Activated naive CD4-positive, alpha-beta T cell treated with anti-CD3 and anti-CD28 coated beads for 36 hours (primary cell): ENCODE data around the gene FCGBP. TPM values are rescaled to one million over a fixed set of nuclear protein-coding genes. Genes with fewer than 3 reads are reported as not detected.
"Not testable (repeated sequence)": the region's sequence is repeated elsewhere in the genome, so short reads cannot be mapped to it uniquely, and the experiment has no call there.

Source experiments
- CTCF ChIA-PET: fragments of 350-600 bp; sonication (Branson Sonifier 250); formaldehyde crosslinking; loops from one replicate; lab custom pipeline; 2021; ENCODE audit warnings: antibody characterized with exemption; lab: Charles Lee
- DNase-seq: peaks from one replicate; pipeline ENCODE4 v3.0.0-alpha.2; 2020
- H3K27ac Mint-ChIP-seq: one replicate; pipeline ENCODE4 v1.8.0; 2021; ENCODE audit warnings: mild to moderate bottlenecking, mixed read lengths
- H3K27me3 Mint-ChIP-seq: one replicate; pipeline ENCODE4 v1.8.0; 2021; ENCODE audit warnings: low read depth, mixed read lengths
- H3K36me3 Mint-ChIP-seq: one replicate; pipeline ENCODE4 v1.8.0; 2021; ENCODE audit warnings: low read depth, mixed read lengths
- H3K4me1 Mint-ChIP-seq: one replicate; pipeline ENCODE4 v1.8.0; 2021; ENCODE audit warnings: low read depth, mixed read lengths
- H3K4me3 Mint-ChIP-seq: one replicate; pipeline ENCODE4 v1.8.0; 2021; ENCODE audit warnings: mild to moderate bottlenecking, moderate library complexity, mixed read lengths
- H3K9me3 Mint-ChIP-seq: one replicate; pipeline ENCODE4 v1.8.0; 2021; ENCODE audit warnings: mixed read lengths
- intact Hi-C: fragments of 100-400 bp; cut with micrococcal nuclease; formaldehyde crosslinking; loops from one replicate; pipeline ENCODE4 v1.15.1; 2023
- total RNA-seq, 2 experiments: library from RNA; stranded (reverse); gene quantifications; one replicate each; pipeline ENCODE4 v1.2.3, GENCODE V29; 2021

The FCGBP gene
- total RNA-seq, 2 experiments from 2014 or later: 3.1 to 3.8 TPM

DNA sequence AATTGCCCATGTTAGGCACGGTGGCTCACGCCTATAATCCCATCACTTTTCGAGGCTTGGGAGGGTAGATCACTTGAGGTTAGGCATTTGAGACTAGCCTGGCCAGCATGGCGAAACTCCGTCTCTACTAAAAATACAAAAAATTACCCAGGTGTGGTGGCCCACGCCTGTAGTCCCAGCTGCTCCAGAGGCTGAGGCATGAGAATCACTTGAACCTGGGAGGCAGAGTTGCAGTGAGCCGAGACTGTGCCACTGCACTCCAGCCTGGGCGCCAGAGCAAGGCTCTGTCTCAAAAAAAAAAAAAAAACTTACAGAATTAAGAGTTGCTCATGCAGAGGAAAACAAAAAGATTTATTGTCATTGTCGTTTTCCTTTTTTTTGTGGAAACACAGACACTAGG, 33.1 kb upstream of the FCGBP start:
- DNase-seq: no peak
- CTCF ChIA-PET: no interaction called here
- H3K27ac Mint-ChIP-seq: peak overlapping the region; percentile 97
- intact Hi-C loops: no loop called here
- H3K9me3 Mint-ChIP-seq: no peaks in the 10 kb centered on the region
- H3K4me1 Mint-ChIP-seq: peaks cover 49% of the 10 kb centered on the region
- no peak overlapping the region for H3K4me3 Mint-ChIP-seq
- peaks cover 18% of the 10 kb centered on the region for H3K36me3 Mint-ChIP-seq
- no peaks in the 10 kb centered on the region for H3K27me3 Mint-ChIP-seq

DNA sequence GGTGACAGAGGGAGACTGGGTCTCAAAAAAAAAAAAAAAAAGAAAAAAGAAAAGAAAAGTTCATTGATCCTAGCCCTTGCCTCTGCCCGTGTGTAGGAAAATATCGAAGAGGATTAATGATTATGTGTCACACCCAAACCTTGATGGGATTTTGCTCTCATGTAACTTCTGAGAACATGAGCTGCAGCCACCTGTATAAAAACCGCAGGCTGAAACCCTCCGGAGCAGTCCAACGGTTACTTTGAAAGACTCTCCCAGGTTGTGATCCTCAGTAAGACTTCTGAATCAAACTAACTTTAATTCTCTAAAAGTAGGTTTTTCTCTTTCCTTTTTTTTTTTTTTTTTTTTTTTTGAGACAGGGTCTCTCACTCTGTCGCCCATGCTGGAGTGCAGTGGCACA, 32.2 kb upstream of the FCGBP start:
- H3K9me3 Mint-ChIP-seq: no peaks in the 10 kb centered on the region
- no peak overlapping the region for H3K27ac Mint-ChIP-seq
- H3K27me3 Mint-ChIP-seq: no peaks in the 10 kb centered on the region
- intact Hi-C loops: no loop called here
- H3K4me1 Mint-ChIP-seq: peaks cover 42% of the 10 kb centered on the region
- CTCF ChIA-PET: no interaction called here
- no peak for DNase-seq
- peaks cover 12% of the 10 kb centered on the region for H3K36me3 Mint-ChIP-seq
- no peak overlapping the region for H3K4me3 Mint-ChIP-seq

DNA sequence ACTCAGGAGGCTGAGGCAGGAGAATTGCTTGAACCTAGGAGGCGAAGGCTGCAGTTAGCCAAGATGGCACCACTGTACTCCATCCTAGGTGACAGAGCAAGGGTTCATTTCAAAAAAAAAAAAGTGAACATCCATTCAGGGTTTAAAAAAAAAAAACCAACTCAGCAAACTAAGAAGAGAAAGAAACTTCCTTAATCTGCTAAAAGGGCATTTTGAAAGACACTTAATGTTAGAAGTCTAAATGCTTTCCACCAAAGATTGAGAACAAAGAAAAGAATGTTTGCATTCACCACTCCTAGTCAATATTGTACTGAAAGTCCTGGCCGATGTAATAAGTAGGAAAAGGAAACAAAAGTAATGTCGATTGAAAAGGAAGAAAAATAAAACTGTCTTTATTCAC, 29.5 kb upstream of the FCGBP start:
- CTCF ChIA-PET: no interaction called here
- intact Hi-C loops: no loop called here
- H3K4me1 Mint-ChIP-seq: peaks cover 50% of the 10 kb centered on the region
- no peak overlapping the region for H3K4me3 Mint-ChIP-seq
- peaks cover 6% of the 10 kb centered on the region for H3K36me3 Mint-ChIP-seq
- H3K27ac Mint-ChIP-seq: peak overlapping the region; percentile 34
- no peaks in the 10 kb centered on the region for H3K9me3 Mint-ChIP-seq
- no peak for DNase-seq
- no peaks in the 10 kb centered on the region for H3K27me3 Mint-ChIP-seq

DNA sequence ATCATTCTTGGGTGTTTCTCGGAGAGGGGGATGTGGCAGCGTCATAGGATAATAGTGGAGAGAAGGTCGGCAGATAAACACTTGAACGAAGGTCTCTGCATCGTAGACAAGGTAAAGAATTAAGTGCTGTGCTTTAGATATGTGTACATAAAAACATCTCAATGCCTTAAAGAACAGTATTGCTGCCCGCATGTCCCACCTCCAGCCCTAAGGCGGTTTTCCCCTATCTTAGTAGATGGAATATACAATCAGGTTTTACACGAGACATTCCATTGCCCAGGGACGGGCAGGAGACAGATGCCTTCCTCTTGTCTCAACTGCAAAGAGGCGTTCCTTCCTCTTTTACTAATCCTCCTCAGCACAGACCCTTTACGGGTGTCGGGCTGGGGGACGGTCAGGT, 25.0 kb upstream of the FCGBP start:
- DNase-seq: peak; percentile 9
- not testable (repeated sequence) for H3K9me3 Mint-ChIP-seq, H3K27me3 Mint-ChIP-seq, H3K36me3 Mint-ChIP-seq
- peaks cover 57% of the 10 kb centered on the region for H3K4me1 Mint-ChIP-seq
- peak overlapping the region; percentile 98 for H3K27ac Mint-ChIP-seq
- intact Hi-C loops: loop anchor here (10.0 kb wide), 1 partner anchor 655 kb away; no protein-coding TSS in a partner anchor
- peak overlapping the region; percentile 62 for H3K4me3 Mint-ChIP-seq
- CTCF ChIA-PET: interaction anchor here (2.2 kb wide), 1 partner anchor 11 kb away, joined by 17 read pairs; the partner anchor contains the start of gene PSMC4

DNA sequence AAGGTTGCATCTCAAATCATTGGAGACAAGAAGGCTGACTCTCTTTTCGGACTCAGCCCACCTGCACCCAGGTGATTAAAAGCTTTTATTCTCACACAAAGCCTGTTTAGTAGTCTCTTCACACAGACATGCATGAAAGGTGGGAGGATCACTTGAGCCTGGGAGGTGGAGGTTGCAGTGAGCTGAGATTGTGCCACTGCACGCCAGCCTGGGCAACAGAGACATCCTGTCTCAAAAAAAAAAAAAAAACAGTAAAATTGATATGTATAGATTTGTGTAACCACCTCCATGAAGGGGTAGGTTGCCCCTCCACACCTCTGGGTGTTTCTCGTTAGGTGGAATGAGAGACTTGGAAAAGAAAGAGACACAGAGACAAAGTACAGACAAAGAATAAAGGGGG, 24.5 kb upstream of the FCGBP start:
- not testable (repeated sequence) for H3K9me3 Mint-ChIP-seq, H3K36me3 Mint-ChIP-seq, H3K27me3 Mint-ChIP-seq
- Mint-ChIP-seq H3K4me3 (peak overlapping the region; percentile 62), H3K4me1 (peaks cover 60% of the 10 kb centered on the region), H3K27ac (peak overlapping the region; percentile 98)
- CTCF ChIA-PET: interaction anchor here (0.7 to 2.2 kb wide), 2 partner anchors 11 to 626 kb away, joined by 4 to 17 read pairs; partner anchors contain the start of gene PSMC4
- DNase-seq: peak; percentile 34
- intact Hi-C loops: loop anchor here (10.0 kb wide), 1 partner anchor 656 kb away; no protein-coding TSS in a partner anchor

DNA sequence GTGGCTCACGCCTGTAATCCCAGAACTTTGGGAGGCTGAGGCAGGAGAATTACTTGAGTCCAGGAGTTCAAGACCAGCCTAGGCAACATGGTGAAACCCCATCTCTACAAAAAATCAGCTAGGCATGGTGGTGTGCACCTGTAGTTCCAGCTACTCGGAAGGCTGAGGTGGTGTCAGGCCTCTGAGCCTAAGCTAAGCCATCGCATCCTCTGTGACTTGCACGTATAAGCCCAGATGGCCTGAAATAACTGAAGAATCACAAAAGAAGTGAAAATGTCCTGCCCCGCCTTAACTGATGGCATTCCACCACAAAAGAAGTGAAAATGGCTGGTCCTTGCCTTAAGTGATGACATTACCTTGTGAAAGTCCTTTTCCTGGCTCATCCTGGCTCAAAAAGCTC, 23.5 kb upstream of the FCGBP start:
- H3K4me3 Mint-ChIP-seq, H3K9me3 Mint-ChIP-seq, H3K27me3 Mint-ChIP-seq, H3K36me3 Mint-ChIP-seq: not testable (repeated sequence)
- DNase-seq: peak; percentile 3
- H3K27ac Mint-ChIP-seq: peak overlapping the region; percentile 77
- H3K4me1 Mint-ChIP-seq: peaks cover 61% of the 10 kb centered on the region
- CTCF ChIA-PET: interaction anchor here (2.2 kb wide), 1 partner anchor 12 kb away, joined by 17 read pairs; the partner anchor contains the start of gene PSMC4
- intact Hi-C loops: loop anchor here (10.0 kb wide), 1 partner anchor 657 kb away; no protein-coding TSS in a partner anchor

DNA sequence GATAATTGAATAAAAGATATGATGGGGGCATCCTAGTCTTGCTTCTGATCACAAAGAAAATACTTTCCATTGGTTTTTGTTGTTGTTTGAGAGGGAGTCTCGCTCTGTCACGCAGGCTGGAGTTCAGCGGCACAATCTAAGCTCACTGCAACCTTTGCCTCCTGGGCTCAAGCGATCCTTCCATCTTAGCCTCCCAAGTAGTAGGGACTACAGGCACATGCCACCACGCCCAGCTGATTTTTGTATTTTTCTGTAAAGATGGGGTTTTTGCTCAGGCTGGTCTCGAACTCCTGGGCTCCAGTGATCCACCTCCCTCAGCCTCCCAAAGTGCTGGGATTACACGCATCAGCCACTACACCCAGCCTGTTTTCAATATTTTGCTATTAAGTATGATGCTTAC, 19.5 kb upstream of the FCGBP start:
- CTCF ChIA-PET: interaction anchor here (0.6 to 1.8 kb wide), 5 partner anchors 8 to 190 kb away, joined by 3 to 17 read pairs (median 6); partner anchors contain the start of gene PSMC4
- Mint-ChIP-seq H3K36me3 (peaks cover 5% of the 10 kb centered on the region), H3K27me3 (no peaks in the 10 kb centered on the region), H3K9me3 (peaks cover 2% of the 10 kb centered on the region), H3K4me3 (peak overlapping the region; percentile 52), H3K4me1 (peaks cover 75% of the 10 kb centered on the region), H3K27ac (peak overlapping the region; percentile 93)
- DNase-seq: peak; percentile 21
- intact Hi-C loops: loop anchor here (1.0 to 10.0 kb wide), 4 partner anchors 10 to 661 kb away; no protein-coding TSS in a partner anchor

DNA sequence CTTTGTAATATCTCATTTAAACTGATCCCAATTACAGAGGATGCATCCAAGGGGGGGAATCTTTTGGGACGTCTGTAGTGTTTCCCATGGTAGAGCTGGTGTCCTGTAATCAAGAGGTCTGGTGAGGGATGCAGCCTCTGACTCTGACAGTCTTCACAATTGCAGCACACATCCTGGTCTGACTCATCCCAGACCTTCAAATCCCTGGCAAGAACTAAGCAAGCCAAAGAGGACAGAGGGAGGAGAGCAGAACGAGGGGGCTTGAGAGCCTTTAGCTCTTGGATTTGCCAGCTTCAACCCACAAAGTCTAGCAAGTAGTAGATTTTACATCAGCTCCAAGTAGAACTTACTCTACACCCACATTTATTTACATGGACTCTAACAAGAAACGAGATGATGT, 17.3 kb upstream of the FCGBP start:
- intact Hi-C loops: loop anchor here (2.0 to 10.0 kb wide), 3 partner anchors 15 to 663 kb away; no protein-coding TSS in a partner anchor
- peak overlapping the region; percentile 1 for H3K4me3 Mint-ChIP-seq
- H3K27me3 Mint-ChIP-seq: no peaks in the 10 kb centered on the region

DNA sequence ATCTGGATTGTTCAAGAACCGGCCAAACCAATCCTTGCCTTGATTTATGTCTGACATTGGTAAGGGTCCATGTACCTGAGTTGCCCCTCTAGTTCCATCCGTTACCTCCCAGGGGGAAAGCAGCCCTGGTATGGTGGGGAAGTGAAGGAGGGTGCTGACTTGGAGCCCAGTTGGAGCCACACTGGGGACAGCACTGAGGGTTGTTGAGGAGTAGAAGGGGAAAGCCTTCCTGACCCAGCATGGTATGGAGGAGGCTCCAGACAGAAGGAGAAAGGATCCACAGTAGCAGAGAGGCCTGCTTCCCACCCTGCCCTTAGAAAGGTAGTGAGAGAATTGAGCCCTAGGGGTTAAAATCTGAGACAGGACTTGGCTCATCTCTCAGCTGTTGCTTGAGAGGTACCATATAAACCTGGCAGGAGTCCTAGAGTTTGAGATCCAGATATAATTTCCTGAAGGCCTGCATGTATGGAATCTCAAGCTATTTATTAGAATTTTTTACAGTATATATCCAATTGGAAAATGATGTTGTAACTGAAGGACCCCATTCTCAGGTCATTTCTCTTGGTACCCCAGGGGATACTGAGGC, 16.7 kb upstream of the FCGBP start:
- Mint-ChIP-seq H3K27ac (peak overlapping the region; percentile 93), H3K4me3 (no peak overlapping the region), H3K4me1 (peaks cover 88% of the 10 kb centered on the region), H3K36me3 (peaks cover 12% of the 10 kb centered on the region), H3K9me3 (peaks cover 4% of the 10 kb centered on the region), H3K27me3 (no peaks in the 10 kb centered on the region)
- peak; percentile 2 for DNase-seq
- intact Hi-C loops: loop anchor here (10.0 kb wide), 1 partner anchor 664 kb away; no protein-coding TSS in a partner anchor
- CTCF ChIA-PET: interaction anchor here (1.0 to 1.3 kb wide), 3 partner anchors 9 to 19 kb away, joined by 3 to 11 read pairs (median 3); no protein-coding TSS in a partner anchor

More for the DNA sequence above, 17.3 kb upstream of the FCGBP start:
- peaks cover 4% of the 10 kb centered on the region for H3K9me3 Mint-ChIP-seq
- peak; percentile 42 for DNase-seq
- CTCF ChIA-PET: interaction anchor here (1.0 to 1.3 kb wide), 3 partner anchors 9 to 18 kb away, joined by 3 to 11 read pairs (median 3); no protein-coding TSS in a partner anchor
- H3K36me3 Mint-ChIP-seq: peaks cover 12% of the 10 kb centered on the region
- peaks cover 84% of the 10 kb centered on the region for H3K4me1 Mint-ChIP-seq
- peak overlapping the region; percentile 93 for H3K27ac Mint-ChIP-seq

DNA sequence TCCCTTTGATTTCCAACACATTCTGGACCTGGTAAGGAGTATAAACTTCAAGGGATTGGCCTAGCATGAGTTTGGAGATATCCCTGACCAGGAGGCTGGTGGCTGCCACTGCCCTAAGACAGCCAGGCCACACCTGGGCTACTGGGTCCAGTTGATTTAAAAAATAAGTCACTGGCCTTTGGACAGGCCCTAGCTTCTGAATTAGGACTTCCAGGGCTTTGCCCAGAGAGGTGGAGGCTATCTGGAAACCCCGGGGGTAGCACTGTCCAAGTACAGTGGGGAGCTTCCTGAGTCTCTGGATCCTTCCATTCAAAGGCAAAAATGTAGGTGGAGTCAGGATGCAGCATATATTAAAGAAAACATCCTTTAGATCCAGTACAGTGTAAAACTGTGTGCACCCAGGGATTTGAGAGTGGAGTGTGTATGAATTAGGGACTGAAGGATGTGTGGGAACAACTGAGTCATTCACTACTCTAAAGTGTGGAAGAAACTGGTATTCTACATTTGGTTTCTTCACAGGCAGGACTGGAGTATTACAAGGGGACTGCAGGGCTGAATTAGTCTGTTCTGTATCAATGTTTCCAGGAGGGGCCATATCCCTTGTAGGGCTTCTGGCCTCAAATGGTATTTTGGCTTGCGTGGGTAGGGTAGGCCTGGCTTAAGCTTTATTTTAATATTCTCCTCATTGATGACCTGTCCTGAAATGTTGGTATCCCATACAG, 14.8 kb upstream of the FCGBP start:
- H3K27ac Mint-ChIP-seq: peak overlapping the region; percentile 69
- CTCF ChIA-PET: no interaction called here
- H3K4me3 Mint-ChIP-seq: no peak overlapping the region
- DNase-seq: peak; percentile 5
- peaks cover 13% of the 10 kb centered on the region for H3K36me3 Mint-ChIP-seq
- peaks cover 4% of the 10 kb centered on the region for H3K9me3 Mint-ChIP-seq
- intact Hi-C loops: no loop called here
- peaks cover 91% of the 10 kb centered on the region for H3K4me1 Mint-ChIP-seq
- no peaks in the 10 kb centered on the region for H3K27me3 Mint-ChIP-seq

DNA sequence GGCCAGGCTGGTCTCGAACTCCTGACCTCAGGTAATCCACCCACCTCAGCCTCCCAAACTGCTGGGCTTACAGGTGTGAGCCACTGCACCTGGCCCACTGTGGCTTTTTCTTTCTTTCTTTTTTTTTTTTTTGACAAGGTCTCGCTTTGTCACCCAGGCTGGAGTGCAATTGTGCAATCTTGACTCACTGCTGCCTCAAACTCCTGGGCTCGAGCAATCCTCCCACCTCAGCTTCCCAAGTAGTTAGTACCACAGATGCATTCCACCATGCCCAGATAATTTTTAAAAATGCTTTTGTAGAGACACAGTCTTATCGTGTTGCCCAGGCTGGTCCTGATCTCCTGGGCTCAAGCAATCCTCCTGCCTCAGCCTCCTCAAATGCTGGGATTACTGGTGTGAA, 12.1 kb upstream of the FCGBP start:
- Mint-ChIP-seq H3K27ac (no peak overlapping the region), H3K27me3 (no peaks in the 10 kb centered on the region), H3K4me1 (peaks cover 87% of the 10 kb centered on the region), H3K9me3 (peaks cover 3% of the 10 kb centered on the region), H3K4me3 (no peak overlapping the region), H3K36me3 (peaks cover 9% of the 10 kb centered on the region)
- intact Hi-C loops: no loop called here
- DNase-seq: peak; percentile 30
- CTCF ChIA-PET: interaction anchor here (0.7 to 3.3 kb wide), 2 partner anchors 24 to 164 kb away, joined by 4 to 20 read pairs; partner anchors contain the start of gene PSMC4

DNA sequence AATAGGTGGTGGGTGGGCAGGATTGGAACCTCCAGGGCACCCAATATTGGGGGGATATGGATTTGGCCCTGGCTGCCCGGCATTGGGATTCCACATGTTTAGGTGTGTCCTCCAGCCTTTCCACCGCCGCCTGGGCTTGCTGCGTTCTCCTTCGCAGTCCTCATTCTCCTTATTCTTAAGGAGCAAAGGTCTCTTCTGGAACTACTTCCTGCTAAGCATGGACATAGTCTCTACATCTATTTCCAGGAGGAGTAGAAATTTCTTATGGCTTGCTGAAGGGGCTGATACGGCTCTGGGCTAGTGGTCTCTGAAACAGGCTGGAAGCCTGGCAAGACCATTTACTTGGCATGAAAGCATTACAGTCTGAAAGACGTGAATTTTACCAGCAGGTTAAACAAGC, 9.2 kb upstream of the FCGBP start:
- H3K36me3 Mint-ChIP-seq: peaks cover 13% of the 10 kb centered on the region
- H3K9me3 Mint-ChIP-seq: peaks cover 14% of the 10 kb centered on the region
- CTCF ChIA-PET: interaction anchor here (1.4 kb wide), 1 partner anchor 27 kb away, joined by 5 read pairs; the partner anchor contains the start of gene PSMC4
- peak overlapping the region; percentile 46 for H3K27ac Mint-ChIP-seq
- no peaks in the 10 kb centered on the region for H3K27me3 Mint-ChIP-seq
- DNase-seq: no peak
- intact Hi-C loops: loop anchor here (5.0 kb wide), 1 partner anchor 266 kb away; no protein-coding TSS in a partner anchor
- peaks cover 79% of the 10 kb centered on the region for H3K4me1 Mint-ChIP-seq
- no peak overlapping the region for H3K4me3 Mint-ChIP-seq
